K562 (cell line): ENCODE measurements around the gene FHL5. TPM values are rescaled to one million over a fixed set of nuclear protein-coding genes. Genes with fewer than 3 reads are reported as not detected.

Source experiments
- BCOR ChIP-seq: fragments of 450-650 bp; IDR thresholded peaks from 2 replicates; pipeline ENCODE4 v1.6.1; 2016
- DACH1 ChIP-seq: fragments of 450-650 bp; IDR thresholded peaks from 2 replicates; pipeline ENCODE4 v1.6.1; 2018; ENCODE audit not compliant: partially characterized antibody
- FOXP1 ChIP-seq: sonication (generic); formaldehyde crosslinking; IDR thresholded peaks from 2 replicates; pipeline ENCODE4 v1.8.0; 2022; ENCODE audit warnings: mild to moderate bottlenecking, missing genetic modification reagents
- HIVEP1 ChIP-seq: fragments of 250-450 bp; sonication (Bioruptor Pico); IDR thresholded peaks from 2 replicates; pipeline ENCODE4 v1.4.0; 2020; ENCODE audit warnings: mild to moderate bottlenecking
- HMG20A ChIP-seq: fragments of 450-650 bp; formaldehyde crosslinking; conservative IDR thresholded peaks from 2 replicates; pipeline ENCODE4 v1.4.0; 2020; ENCODE audit warnings: mild to moderate bottlenecking, mixed read lengths
- HMGXB4 ChIP-seq: sonication (generic); formaldehyde crosslinking; IDR thresholded peaks from 2 replicates; pipeline ENCODE4 v1.8.1; 2023; ENCODE audit warnings: mild to moderate bottlenecking, missing genetic modification reagents
- HNRNPL ChIP-seq: fragments of 200-400 bp; formaldehyde crosslinking; IDR thresholded peaks from 2 replicates; pipeline ENCODE4 v1.6.1; 2017; ENCODE audit warnings: low read depth, mild to moderate bottlenecking, low read length
- MEF2D ChIP-seq: conservative IDR thresholded peaks from 2 replicates; pipeline ENCODE4 v1.6.1; 2016; ENCODE audit warnings: low read depth, missing genetic modification characterization, missing compliant biosample characterization
- MYNN ChIP-seq, 2 experiments: sonication (generic); formaldehyde crosslinking in 1 of 2; IDR thresholded peaks; 2 replicates each; pipeline versions ENCODE4 v1.5.0 to v1.6.1; 2016 to 2020; ENCODE audit warnings: antibody characterized with exemption in 1 of 2, missing genetic modification reagents in 1 of 2
- RBM34 ChIP-seq: fragments of 200-400 bp; formaldehyde crosslinking; IDR thresholded peaks from 2 replicates; pipeline ENCODE4 v1.6.1; 2018; ENCODE audit warnings: low read length, borderline replicate concordance; ENCODE audit not compliant: insufficient read depth
- SIN3B ChIP-seq: fragments of 450-650 bp; IDR thresholded peaks from 2 replicates; pipeline ENCODE4 v1.6.1; 2017; ENCODE audit warnings: low read depth, mild to moderate bottlenecking, moderate library complexity
- SMARCA4 ChIP-seq: fragments of 450-650 bp; IDR thresholded peaks from 2 replicates; pipeline ENCODE4 v1.6.1; 2016
- XRCC3 ChIP-seq: fragments of 450-650 bp; IDR thresholded peaks from 2 replicates; pipeline ENCODE4 v1.6.1; 2017; ENCODE audit warnings: mild to moderate bottlenecking, moderate library complexity
- ZNF212 ChIP-seq: fragments of 450-650 bp; formaldehyde crosslinking; IDR thresholded peaks from 2 replicates; pipeline ENCODE4 v1.4.0; 2020; ENCODE audit warnings: mild to moderate bottlenecking
- ZNF347 ChIP-seq: fragments of 450-650 bp; formaldehyde crosslinking; IDR thresholded peaks from 2 replicates; pipeline ENCODE4 v1.4.0; 2020; ENCODE audit warnings: low read depth, mild to moderate bottlenecking, moderate library complexity
- ZNF589 ChIP-seq: fragments of 200-800 bp; sonication (Bioruptor generic); IDR thresholded peaks from 2 replicates; pipeline ENCODE4 v1.6.1; 2016; ENCODE audit warnings: low read depth, missing genetic modification characterization, missing compliant biosample characterization
- polyA plus RNA-seq, 8 experiments: library from polyadenylated mRNA; depleted of rRNA in 4 of 8; stranded (reverse) in 5 of 8; unstranded in 3 of 8; fragments of >200 nt; fragmentation: Nextera tagmentation in 2 of 8; fragmentation: Illumina TruSeq in 1 of 8; extraction: Ambion mirVana in 2 of 8; extraction: Trizol in 1 of 8; gene quantifications; 2 replicates each; pipeline versions ENCODE4 v1.2.1 to v1.2.3, GENCODE V29; 2011 to 2014; ENCODE audit warnings: inconsistent platforms in 1 of 8, missing spikeins in 1 of 8
- total RNA-seq, 7 experiments: library from RNA; depleted of rRNA in 6 of 7; stranded (reverse); fragments of >200 nt in 6 of 7; fragmentation: Illumina TruSeq in 2 of 7; extraction: Trizol in 2 of 7; gene quantifications; 2 replicates each; pipeline versions ENCODE4 v1.2.1 to v1.2.3, GENCODE V29; 2011 to 2021; ENCODE audit warnings: low replicate concordance in 1 of 7
- TF ChIP-seq, protein P1 (sequence below): fragments of 450-650 bp; formaldehyde crosslinking; IDR thresholded peaks from 2 replicates; pipeline ENCODE4 v1.4.0; 2020; ENCODE audit warnings: mild to moderate bottlenecking
- TF ChIP-seq, protein P2 (sequence below): fragments of 250-450 bp; sonication (Bioruptor Pico); IDR thresholded peaks from 2 replicates; pipeline ENCODE4 v1.5.0; 2021

The FHL5 gene
- total and polyA plus RNA-seq, 9 of the 15 experiments (the other 6 are each of a cell fraction or from before 2014, with no cell fraction given), result not detected

GRCh38 chr6:96521644-96522464 is 41.1 kb upstream of the FHL5 start, which contains the start of gene UFL1 (continued):
- TF ChIP-seq SIN3B (peak; percentile 17; the same call in 1 of the 2 replicates), MYNN (IDR thresholded peaks at IDR 0.05) (peak; percentile 36; the same call in 1 of the 2 replicates), MYNN (CRISPR knock-in tag; IDR thresholded peaks at IDR 0.05) (no peak), HIVEP1 (CRISPR knock-in tag) (no peak), FOXP1 (peak; percentile 95), XRCC3 (no peak), SMARCA4 (no peak), BCOR (peak; percentile 39; the same call in 1 of the 2 replicates), HNRNPL (no peak; the same call in 1 of the 2 replicates), MEF2D (tag) (peak; percentile 53), DACH1 (no peak), HMGXB4 (peak; percentile 71; the same call in 1 of the 2 replicates), ZNF347 (CRISPR knock-in tag) (no peak), HMG20A (no peak), ZNF212 (no peak), ZNF589 (CRISPR knock-in tag) (no peak), RBM34 (no peak)
- TF ChIP-seq, protein P1, sequence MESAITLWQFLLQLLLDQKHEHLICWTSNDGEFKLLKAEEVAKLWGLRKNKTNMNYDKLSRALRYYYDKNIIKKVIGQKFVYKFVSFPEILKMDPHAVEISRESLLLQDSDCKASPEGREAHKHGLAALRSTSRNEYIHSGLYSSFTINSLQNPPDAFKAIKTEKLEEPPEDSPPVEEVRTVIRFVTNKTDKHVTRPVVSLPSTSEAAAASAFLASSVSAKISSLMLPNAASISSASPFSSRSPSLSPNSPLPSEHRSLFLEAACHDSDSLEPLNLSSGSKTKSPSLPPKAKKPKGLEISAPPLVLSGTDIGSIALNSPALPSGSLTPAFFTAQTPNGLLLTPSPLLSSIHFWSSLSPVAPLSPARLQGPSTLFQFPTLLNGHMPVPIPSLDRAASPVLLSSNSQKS (CRISPR knock-in tag), result no peak
- TF ChIP-seq, protein P2, sequence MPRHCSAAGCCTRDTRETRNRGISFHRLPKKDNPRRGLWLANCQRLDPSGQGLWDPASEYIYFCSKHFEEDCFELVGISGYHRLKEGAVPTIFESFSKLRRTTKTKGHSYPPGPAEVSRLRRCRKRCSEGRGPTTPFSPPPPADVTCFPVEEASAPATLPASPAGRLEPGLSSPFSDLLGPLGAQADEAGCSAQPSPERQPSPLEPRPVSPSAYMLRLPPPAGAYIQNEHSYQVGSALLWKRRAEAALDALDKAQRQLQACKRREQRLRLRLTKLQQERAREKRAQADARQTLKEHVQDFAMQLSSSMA, result no peak; the same call in 1 of the 2 replicates
